ENCODE data around the gene LETM1.

LETM1 gene

GRCh38 chr4:1808396-1808795 lies 47.6 kb downstream of the LETM1 start:
- no peak for TF ChIP-seq CTCF (IDR thresholded peaks at IDR 0.05)
- no peak for DNase-seq (ENCODE audit: low spot score)
- H3K27ac ChIP-seq, result no peak overlapping the region
- H3K4me3 ChIP-seq, result no peak overlapping the region

GRCh38 chr4:1807332-1807777 lies 48.6 kb downstream of the LETM1 start:
- no peak overlapping the region for H3K27ac ChIP-seq
- no peak for DNase-seq (ENCODE audit: low spot score)
- TF ChIP-seq CTCF (IDR thresholded peaks at IDR 0.05), result no peak
- no peak overlapping the region for H3K4me3 ChIP-seq

GRCh38 chr4:1806596-1807331 lies 49.2 kb downstream of the LETM1 start:
- Histone ChIP-seq H3K4me3 (no peak overlapping the region), H3K27ac (no peak overlapping the region)
- TF ChIP-seq CTCF (IDR thresholded peaks at IDR 0.05), result no peak
- DNase-seq (ENCODE audit: low spot score), result no peak

GRCh38 chr4:1806223-1806564 lies 49.8 kb downstream of the LETM1 start:
- H3K27ac ChIP-seq, result no peak overlapping the region
- DNase-seq (ENCODE audit: low spot score), result no peak
- no peak overlapping the region for H3K4me3 ChIP-seq
- TF ChIP-seq CTCF (IDR thresholded peaks at IDR 0.05), result no peak

GRCh38 chr4:1805493-1806222 lies 50.3 kb downstream of the LETM1 start:
- TF ChIP-seq CTCF (IDR thresholded peaks at IDR 0.05), result no peak
- Histone ChIP-seq H3K4me3 (no peak overlapping the region), H3K27ac (no peak overlapping the region)
- no peak for DNase-seq (ENCODE audit: low spot score)

- no peak overlapping the region for H3K4me3 ChIP-seq
- DNase-seq (ENCODE audit: low spot score), result no peak
- TF ChIP-seq CTCF (IDR thresholded peaks at IDR 0.05), result no peak
- no peak overlapping the region for H3K27ac ChIP-seq
Measured at GRCh38 chr4:1804638-1805492, 51.1 kb downstream of the LETM1 start.
